ENCODE measurements around the gene HDAC4.

DNA sequence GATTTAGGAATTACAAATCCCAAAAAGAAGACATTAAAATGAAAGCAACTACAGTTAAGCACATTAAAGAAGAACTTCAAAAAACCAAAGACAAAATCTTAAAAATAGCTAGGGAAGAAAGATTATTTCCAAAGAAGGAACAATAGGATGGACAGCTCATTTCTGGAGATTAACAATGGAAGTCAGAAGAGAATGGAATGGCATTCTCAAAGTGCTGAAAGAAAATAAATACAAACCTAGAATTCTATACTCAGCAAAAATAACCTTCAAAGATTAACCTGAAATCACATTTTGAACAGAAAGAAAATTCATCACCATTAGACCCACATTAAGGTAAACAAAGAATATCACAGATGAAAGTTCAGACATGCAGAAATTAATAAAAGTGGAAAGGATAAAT, 229.2 kb downstream of the HDAC4 start:
- TF ChIP-seq CTCF (IDR thresholded peaks at IDR 0.05) (no peak), POLR2A (IDR thresholded peaks at IDR 0.05) (no peak)
